COLO829 (cell line): ENCODE data around the gene APOH.

ENCODE experiments used
- DNase-seq: peaks from one replicate; pipeline ENCODE4 v3.0.0; 2012; ENCODE audit warnings: low spot score

APOH gene

DNA sequence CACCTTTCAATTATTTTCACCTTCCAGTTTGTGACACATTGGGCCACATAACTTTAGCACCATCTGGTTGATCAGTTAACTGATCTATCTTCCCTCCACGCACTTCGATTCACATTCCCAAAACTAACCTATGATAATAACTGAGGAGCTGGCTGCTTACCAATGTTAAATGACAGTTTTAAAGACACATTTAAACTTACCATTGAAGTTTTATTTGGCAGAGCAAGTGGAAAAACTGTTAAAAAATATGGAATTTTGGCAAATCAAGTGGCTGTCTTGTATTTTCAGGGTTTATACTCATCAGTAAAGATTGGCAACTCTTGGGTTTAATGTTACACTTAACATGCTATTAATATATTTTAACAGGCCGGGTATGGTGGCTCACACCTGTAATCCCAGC, 5.4 kb upstream of the APOH start:
- DNase-seq: no peak

- DNase-seq: no peak
Measured at GRCh38 chr17:66233023-66233753, 4.0 kb upstream of the APOH start.

DNA sequence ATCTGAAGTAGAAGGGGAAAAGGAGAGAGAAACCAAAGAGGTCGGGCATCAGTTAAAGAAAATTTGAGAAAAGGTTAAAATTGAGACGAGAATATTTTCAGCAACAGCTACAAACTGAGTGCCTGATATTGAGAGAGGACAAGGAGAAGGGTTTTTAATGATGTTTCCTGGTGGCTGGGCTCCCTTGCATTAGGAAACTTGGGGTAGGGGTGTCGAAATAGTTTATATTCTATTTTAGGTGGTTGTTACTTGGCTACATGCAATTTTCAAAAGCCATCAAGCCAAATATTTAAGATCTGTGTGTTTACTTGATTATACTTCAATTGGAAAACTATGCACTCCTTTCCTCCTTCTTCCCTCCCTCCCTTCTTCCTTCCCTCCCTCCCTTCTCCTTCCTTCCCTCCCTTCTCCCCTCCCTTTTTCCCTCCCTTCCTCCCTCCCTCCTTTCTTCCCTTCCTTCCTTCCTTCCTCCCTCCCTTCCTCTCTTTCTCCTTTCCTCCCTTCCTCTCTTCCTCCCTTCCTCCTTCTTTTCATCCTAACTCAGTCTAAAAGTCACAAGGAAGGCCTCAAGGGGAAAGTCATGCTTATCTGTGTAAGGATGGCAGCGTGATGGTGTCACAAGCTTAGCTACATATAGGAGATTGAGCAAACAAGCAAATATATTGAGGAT, 1.8 kb upstream of the APOH start:
- no peak for DNase-seq

DNA sequence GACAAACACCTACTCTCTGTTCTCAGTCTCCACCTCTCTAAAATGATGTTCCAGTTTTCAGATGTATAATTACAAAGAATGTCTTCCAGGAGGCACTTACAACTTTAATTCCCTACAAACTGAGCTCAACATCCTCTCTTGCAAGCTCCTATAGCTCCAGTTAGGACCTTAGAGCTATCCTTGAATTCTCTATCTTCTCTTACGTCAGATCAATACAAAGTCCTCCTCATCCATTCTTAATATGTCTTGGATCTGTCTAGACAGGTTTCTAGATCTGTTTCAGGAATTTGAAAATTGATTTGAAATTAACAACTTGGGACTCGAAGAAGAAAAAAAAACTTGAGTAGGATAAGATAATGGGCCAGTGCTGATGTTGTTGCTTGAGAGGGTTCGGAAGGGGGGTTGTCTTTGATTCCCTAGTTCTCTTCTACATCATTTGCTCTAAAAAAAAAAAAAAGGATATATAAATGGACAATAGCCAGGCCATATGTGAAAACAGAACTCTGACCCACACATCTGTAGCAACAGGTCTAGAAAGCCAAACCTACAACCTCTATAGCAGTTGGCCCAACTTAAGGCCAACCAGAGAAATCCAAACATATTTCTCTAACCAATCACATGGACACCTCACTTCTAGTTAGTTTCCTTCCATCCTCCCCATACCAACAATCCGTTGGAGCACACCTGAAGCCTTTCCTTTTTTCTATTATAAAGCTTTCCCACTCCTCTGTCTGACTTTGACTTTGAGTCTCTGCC, 746 bp upstream of the APOH start:
- DNase-seq: no peak

- no peak for DNase-seq
Measured at GRCh38 chr17:66227212-66228045, 1.8 kb downstream of the APOH start.

DNA sequence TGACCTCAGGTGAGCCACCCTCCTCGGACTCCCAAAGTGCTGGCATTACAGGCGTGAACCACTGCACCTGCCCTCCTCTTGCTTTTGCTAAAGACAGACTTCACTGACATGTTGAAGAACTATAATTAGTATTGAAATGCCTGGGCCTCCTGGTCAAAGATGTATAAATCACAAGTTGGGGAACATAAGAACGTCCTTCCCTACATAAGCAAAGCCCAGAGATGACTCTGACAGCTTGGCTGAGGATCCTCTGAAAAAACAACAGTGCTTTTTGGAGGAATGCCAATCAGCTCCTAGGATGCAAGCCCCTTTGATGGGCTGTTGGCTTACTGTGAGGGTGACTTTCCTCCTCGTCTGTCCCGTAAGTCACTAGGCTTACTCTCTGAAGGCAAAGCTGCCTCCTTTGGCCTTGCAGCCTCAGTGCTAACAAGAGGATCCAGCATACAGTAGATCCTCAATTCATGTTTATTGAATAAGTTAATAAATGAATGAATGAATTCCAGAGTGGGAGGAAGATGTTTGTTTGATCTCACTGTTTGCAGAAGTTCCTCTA, 6.3 kb downstream of the APOH start:
- DNase-seq: no peak

- no peak for DNase-seq
Measured at GRCh38 chr17:66221755-66222530, 7.3 kb downstream of the APOH start.

DNA sequence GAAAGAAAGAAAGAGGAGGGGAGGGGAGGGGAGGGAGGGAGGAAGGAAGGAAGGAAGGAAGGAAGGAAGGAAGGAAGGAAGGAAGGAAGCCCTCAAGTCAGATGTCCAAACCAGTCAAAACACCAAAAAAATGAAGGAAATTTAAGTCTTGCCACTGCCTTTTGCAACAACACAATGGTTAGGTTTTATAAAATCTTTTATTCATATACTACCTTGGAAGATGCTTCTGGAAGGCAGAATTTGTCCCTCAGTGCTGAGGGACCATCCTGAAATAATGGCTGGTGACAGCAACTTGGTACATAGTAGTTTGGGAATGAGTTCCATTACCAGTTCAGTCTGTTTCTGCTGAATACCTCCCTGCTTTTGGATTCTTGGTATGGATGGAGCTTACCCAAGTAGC, 7.9 kb downstream of the APOH start:
- no peak for DNase-seq

- no peak for DNase-seq
Measured at GRCh38 chr17:66220079-66220835, 9.0 kb downstream of the APOH start.

DNA sequence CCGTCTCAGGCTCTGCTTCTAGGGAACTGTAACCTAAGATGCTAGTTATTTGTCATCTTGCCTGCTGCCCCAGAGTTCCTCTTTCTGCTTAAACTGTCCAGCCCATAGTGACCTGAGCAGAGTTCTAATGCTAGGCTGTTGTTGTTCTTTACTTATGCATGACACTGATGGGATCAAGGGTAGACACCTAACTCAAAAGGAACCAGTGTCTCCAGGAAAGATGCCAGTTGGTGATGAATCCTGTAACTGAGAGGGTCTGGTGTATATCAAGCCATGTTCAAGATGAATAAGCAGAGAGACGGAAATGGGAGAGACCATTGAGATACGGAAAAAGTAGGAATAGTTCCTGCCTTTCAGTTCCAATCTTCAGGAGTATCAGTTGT, 13.7 kb downstream of the APOH start:
- no peak for DNase-seq

- DNase-seq: no peak
Measured at GRCh38 chr17:66214884-66215528, 14.2 kb downstream of the APOH start.

DNA sequence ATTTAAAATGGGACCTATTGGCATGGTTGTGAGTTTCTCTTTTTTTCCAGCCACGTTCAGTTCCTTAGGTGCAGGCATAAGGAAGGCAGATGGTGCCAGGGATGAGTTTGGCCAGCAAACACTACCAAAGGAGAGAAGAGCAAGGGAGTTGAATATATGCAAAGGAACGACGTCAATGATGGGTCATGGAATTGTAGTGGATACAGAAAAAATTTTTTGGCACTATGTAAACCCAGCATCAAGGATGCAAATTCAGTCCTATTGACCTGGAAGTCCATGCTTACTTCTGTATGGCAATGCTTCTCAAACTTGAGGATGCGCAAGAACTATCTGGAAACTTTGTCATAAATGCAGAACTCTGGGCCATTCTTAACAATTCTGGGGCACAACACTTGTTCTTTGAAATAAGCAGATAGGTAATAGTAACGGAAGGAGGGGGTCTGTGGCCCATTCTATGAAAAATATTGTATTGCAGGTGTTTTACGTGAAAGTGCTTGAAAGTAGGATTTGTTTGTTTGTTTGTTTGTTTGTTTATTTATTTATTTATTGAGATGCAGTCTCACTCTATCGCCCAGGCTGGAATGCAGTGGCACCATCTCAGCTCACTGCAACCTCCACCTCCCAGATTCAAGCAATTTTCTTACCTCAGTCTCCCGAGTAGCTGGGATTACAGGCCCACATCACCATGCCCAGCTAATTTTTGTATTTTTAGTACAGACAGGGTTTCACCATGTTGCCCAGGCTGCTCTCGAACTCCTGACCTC, 18.0 kb downstream of the APOH start:
- DNase-seq: no peak

- no peak for DNase-seq
Measured at GRCh38 chr17:66210208-66210574, 19.0 kb downstream of the APOH start.

- DNase-seq: no peak
Measured at GRCh38 chr17:66207936-66208335, 21.3 kb downstream of the APOH start.

- DNase-seq: no peak
Measured at GRCh38 chr17:66203274-66204015, 25.8 kb downstream of the APOH start.

DNA sequence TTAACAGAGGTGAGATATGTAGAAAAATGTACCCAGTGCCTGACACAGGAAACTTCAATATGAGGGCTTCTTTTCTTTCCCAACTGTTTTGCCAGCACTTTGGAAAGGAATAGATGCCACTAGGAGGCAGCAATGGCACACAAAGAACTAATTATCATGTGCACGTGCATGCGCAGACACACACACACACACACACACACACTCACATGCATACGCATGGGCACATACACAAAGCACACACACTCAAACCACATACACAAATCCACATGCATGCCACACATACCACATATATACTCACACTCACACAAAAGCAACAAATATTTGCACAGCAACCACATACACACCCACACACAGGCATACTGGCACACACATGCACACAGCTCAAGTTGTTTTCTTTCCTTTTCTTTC, 28.5 kb downstream of the APOH start:
- peak; percentile 75 for DNase-seq

DNA sequence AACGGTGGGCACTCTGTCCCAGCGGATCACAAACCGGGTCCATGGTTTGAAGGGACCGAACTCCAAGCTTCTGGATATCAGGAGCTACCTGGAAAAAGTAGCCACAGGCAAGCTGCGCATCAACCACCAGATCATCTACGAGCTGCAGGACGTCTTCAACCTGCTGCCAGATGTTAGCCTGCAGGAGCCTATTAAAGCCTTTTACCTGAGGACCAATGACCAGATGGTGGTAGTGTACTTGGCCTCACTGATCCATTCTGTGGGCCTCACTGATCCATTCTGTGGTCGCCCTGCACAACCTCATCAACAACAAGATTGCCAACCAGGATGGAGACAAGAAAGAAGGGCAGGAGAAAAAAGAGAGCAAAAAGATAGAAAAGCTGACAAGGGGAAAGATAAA, 31.0 kb downstream of the APOH start:
- no peak for DNase-seq

GRCh38 chr17:66192378-66192687, 36.9 kb downstream of the APOH start:
- no peak for DNase-seq
